H9 (cell line): ENCODE measurements around the gene CAMSAP2. TPM values are rescaled to one million over a fixed set of nuclear protein-coding genes. Genes with fewer than 3 reads are reported as not detected.

ENCODE experiments used
- DNase-seq: peaks from one replicate; pipeline ENCODE4 v3.0.0-alpha.2; 2017
- H2AFZ ChIP-seq: one replicate; pipeline ENCODE4 v1.6.1; 2013; ENCODE audit warnings: mild to moderate bottlenecking, low read length, control low read depth, moderate library complexity
- H2AK5ac ChIP-seq: 2 replicates; pipeline ENCODE4 v1.6.1; 2013; ENCODE audit warnings: low read length, control low read depth, mixed read lengths; ENCODE audit not compliant: insufficient read length
- H2BK120ac ChIP-seq: one replicate; pipeline ENCODE4 v1.6.1; 2013; ENCODE audit warnings: low read depth, mild to moderate bottlenecking, low read length, control low read depth, inconsistent platforms; ENCODE audit not compliant: poor library complexity, severe bottlenecking
- H2BK12ac ChIP-seq: 2 replicates; pipeline ENCODE4 v1.6.1; 2013; ENCODE audit warnings: low read length, control low read depth, mixed read lengths, low read depth; ENCODE audit not compliant: insufficient read length
- H2BK15ac ChIP-seq: 2 replicates; pipeline ENCODE4 v1.6.1; 2013; ENCODE audit warnings: low read depth, low read length, control low read depth
- H2BK20ac ChIP-seq: one replicate; pipeline ENCODE4 v1.6.1; 2013; ENCODE audit warnings: low read depth, mild to moderate bottlenecking, low read length, control low read depth, inconsistent platforms; ENCODE audit not compliant: poor library complexity, severe bottlenecking
- H2BK5ac ChIP-seq: 2 replicates; pipeline ENCODE4 v1.6.1; 2013; ENCODE audit warnings: low read length, control low read depth, mixed read lengths; ENCODE audit not compliant: insufficient read length
- H3K14ac ChIP-seq: 2 replicates; pipeline ENCODE4 v1.6.1; 2013; ENCODE audit warnings: low read length, control low read depth; ENCODE audit not compliant: insufficient read depth
- H3K18ac ChIP-seq: 2 replicates; pipeline ENCODE4 v1.6.1; 2013; ENCODE audit warnings: low read depth, mild to moderate bottlenecking, mixed read lengths, low read length, control low read depth; ENCODE audit not compliant: insufficient read length
- H3K23ac ChIP-seq: 2 replicates; pipeline ENCODE4 v1.6.1; 2013; ENCODE audit warnings: low read length, control low read depth, mixed read lengths, low read depth; ENCODE audit not compliant: insufficient read length
- H3K23me2 ChIP-seq: 2 replicates; pipeline ENCODE4 v1.6.1; 2013; ENCODE audit warnings: low read depth, mild to moderate bottlenecking, mixed read lengths, low read length, control low read depth; ENCODE audit not compliant: insufficient read length, poor library complexity, severe bottlenecking
- H3K27ac ChIP-seq: 2 replicates; pipeline ENCODE4 v1.5.1; 2013; ENCODE audit warnings: low read length, control low read depth, mixed read lengths, low read depth; ENCODE audit not compliant: insufficient read length
- H3K27me3 ChIP-seq: 2 replicates; pipeline ENCODE4 v1.6.1; 2013; ENCODE audit warnings: low read length, control low read depth, inconsistent platforms; ENCODE audit not compliant: insufficient read depth
- H3K4ac ChIP-seq: 2 replicates; pipeline ENCODE4 v1.6.1; 2013; ENCODE audit warnings: low read depth, mild to moderate bottlenecking, control low read depth, inconsistent platforms, low read length, moderate library complexity
- H3K4me1 ChIP-seq: 2 replicates; pipeline ENCODE4 v1.6.1; 2013; ENCODE audit warnings: low read length, control low read depth, inconsistent platforms; ENCODE audit not compliant: insufficient read depth
- H3K4me2 ChIP-seq: 2 replicates; pipeline ENCODE4 v1.6.1; 2013; ENCODE audit warnings: low read length, control low read depth, mixed read lengths; ENCODE audit not compliant: insufficient read length, insufficient read depth
- H3K56ac ChIP-seq: 2 replicates; pipeline ENCODE4 v1.6.1; 2013; ENCODE audit warnings: low read depth, mild to moderate bottlenecking, mixed read lengths, low read length, control low read depth; ENCODE audit not compliant: insufficient read length
- H3K79me1 ChIP-seq: 2 replicates; pipeline ENCODE4 v1.6.1; 2013; ENCODE audit warnings: low read depth, mild to moderate bottlenecking, moderate library complexity, low read length, control low read depth, inconsistent platforms; ENCODE audit not compliant: insufficient read depth, poor library complexity, severe bottlenecking
- H3K79me2 ChIP-seq: 2 replicates; pipeline ENCODE4 v1.6.1; 2013; ENCODE audit warnings: low read length, control low read depth, inconsistent platforms; ENCODE audit not compliant: insufficient read depth
- H3K9ac ChIP-seq: 2 replicates; pipeline ENCODE4 v1.6.1; 2013; ENCODE audit warnings: low read length, control low read depth, mixed read lengths; ENCODE audit not compliant: insufficient read length; ENCODE audit errors: extremely low read depth
- H3K9me3 ChIP-seq: one replicate; pipeline ENCODE4 v1.6.1; 2013; ENCODE audit warnings: low read depth, low read length, inconsistent platforms; ENCODE audit not compliant: control insufficient read depth
- H3T11ph ChIP-seq: one replicate; pipeline ENCODE4 v1.6.1; 2013; ENCODE audit warnings: mild to moderate bottlenecking, low read length, control low read depth, inconsistent platforms
- H4K20me1 ChIP-seq: one replicate; pipeline ENCODE4 v1.6.1; 2013; ENCODE audit not compliant: control insufficient read depth, insufficient read length, insufficient read depth
- H4K5ac ChIP-seq: 2 replicates; pipeline ENCODE4 v1.6.1; 2013; ENCODE audit warnings: low read depth, mild to moderate bottlenecking, mixed read lengths, low read length, control low read depth; ENCODE audit not compliant: insufficient read length
- H4K8ac ChIP-seq: replicated peaks from 2 replicates; pipeline ENCODE4 v1.6.1; 2013; ENCODE audit warnings: low read length, control low read depth, mixed read lengths, low read depth; ENCODE audit not compliant: insufficient read length
- H4K91ac ChIP-seq: 2 replicates; pipeline ENCODE4 v1.6.1; 2013; ENCODE audit warnings: low read depth, mild to moderate bottlenecking, moderate library complexity, mixed read lengths, low read length, control low read depth; ENCODE audit not compliant: insufficient read length
- H3K27ac Mint-ChIP-seq, 3 experiments: 2 replicates in 2 of 3; 3 replicates in 1 of 3; pipeline ENCODE4 v1.8.0; 2020 to 2021; ENCODE audit warnings: mixed read lengths in 3 of 3, mild to moderate bottlenecking in 1 of 3, moderate library complexity in 1 of 3
- H3K27me3 Mint-ChIP-seq: 2 replicates; pipeline ENCODE4 v1.8.0; 2021; ENCODE audit warnings: low read depth, mild to moderate bottlenecking, moderate library complexity, mixed read lengths
- H3K36me3 Mint-ChIP-seq, 3 experiments: 2 replicates in 2 of 3; 3 replicates in 1 of 3; pipeline ENCODE4 v1.8.0; 2020 to 2021; ENCODE audit warnings: low read depth in 3 of 3, mixed read lengths in 3 of 3; ENCODE audit not compliant: insufficient read depth in 1 of 3
- H3K4me1 Mint-ChIP-seq, 2 experiments: 2 replicates each; pipeline ENCODE4 v1.8.0; 2020; ENCODE audit warnings: mixed read lengths in 2 of 2
- H3K4me3 Mint-ChIP-seq, 2 experiments: 2 replicates in 1 of 2; 3 replicates in 1 of 2; pipeline ENCODE4 v1.8.0; 2020 to 2021; ENCODE audit warnings: mild to moderate bottlenecking in 2 of 2, mixed read lengths in 2 of 2, moderate library complexity in 1 of 2
- H3K9me3 Mint-ChIP-seq, 2 experiments: 2 replicates in 1 of 2; 3 replicates in 1 of 2; pipeline ENCODE4 v1.8.0; 2020; ENCODE audit warnings: mild to moderate bottlenecking in 2 of 2, mixed read lengths in 2 of 2, moderate library complexity in 1 of 2
- WGBS: extraction: QIAGEN DNeasy Blood & Tissue Kit; methylation state at CpG from one replicate; pipeline ENCODE4 v1.1.7; 2013; ENCODE audit warnings: missing lambda C conversion rate, low lambda C conversion rate, mixed read lengths; ENCODE audit not compliant: insufficient read length; ENCODE audit errors: extremely low coverage; 5-methylcytosine and 5-hydroxymethylcytosine counted together
- total RNA-seq: library from RNA; stranded (reverse); gene quantifications from 2 replicates; pipeline ENCODE4 v1.2.1, GENCODE V29; 2021
- TF ChIP-seq, protein P1 (sequence below): fragments of 200-600 bp; sonication (generic); conservative IDR thresholded peaks from 3 replicates; pipeline ENCODE4 v1.8.0; 2021; ENCODE audit warnings: antibody characterized with exemption, mild to moderate bottlenecking

CAMSAP2 gene
- total RNA-seq, 1 experiment from 2014 or later = 33.7 TPM

DNA sequence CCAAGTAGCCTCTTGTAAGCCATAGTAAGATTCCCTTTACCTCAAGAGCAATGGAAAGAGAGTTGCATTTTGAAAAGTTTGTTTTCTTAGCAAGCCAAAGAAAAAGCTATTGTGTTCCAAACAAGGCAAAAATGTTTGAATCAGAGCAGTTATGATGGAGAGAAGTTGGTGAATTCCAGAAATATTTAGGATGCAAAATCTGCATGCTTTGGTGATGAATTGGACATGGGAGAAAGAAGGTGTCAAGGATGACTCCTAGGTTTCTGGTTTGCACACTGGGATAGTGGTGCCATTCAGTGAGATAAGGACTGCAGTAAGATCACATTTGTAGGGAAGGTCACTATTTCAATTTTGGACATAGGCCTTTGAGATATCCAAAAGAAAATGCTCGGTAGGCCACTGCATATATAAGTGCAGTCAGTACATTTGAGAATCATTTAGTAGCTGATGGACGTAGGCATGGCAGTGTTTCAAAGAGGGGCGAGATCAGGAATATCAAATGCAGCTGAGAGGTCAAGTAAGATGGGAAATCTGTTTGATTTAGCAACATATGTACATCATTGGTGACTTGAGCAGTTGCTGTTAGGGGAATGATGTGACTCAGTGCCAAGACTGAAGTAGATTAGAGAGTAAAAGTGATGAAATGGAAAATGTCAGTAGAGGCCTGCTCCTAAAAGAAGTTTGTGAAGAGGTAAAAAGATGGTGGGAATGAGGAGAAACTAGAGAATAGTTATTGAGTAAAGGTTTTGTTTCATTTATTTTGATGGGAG, 100.2 kb downstream of the CAMSAP2 start:
- Mint-ChIP-seq H3K27ac (no peak overlapping the region), H3K36me3 (peaks cover 12 to 41% (median 30%) of the 10 kb centered on the region in 3 experiments; a peak in 6 of 7 replicates), H3K4me1 (no peaks in the 10 kb centered on the region), H3K27me3 (no peaks in the 10 kb centered on the region), H3K4me3 (no peak overlapping the region), H3K9me3 (peaks cover 7 to 8% of the 10 kb centered on the region in 2 experiments; a peak in 4 of 5 replicates)
- no peaks in the 10 kb centered on the region for H3K79me1 ChIP-seq
- H3K23me2 ChIP-seq = no peaks in the 10 kb centered on the region
- no peak overlapping the region for H3K14ac ChIP-seq
- H3K18ac ChIP-seq = no peak overlapping the region
- H4K5ac ChIP-seq = no peak overlapping the region
- no peak overlapping the region for H3K27ac ChIP-seq
- H2BK120ac ChIP-seq = no peak overlapping the region
- no peak for DNase-seq
- no peak overlapping the region for H2AK5ac ChIP-seq
- no peaks in the 10 kb centered on the region for H3K9me3 ChIP-seq
- no peak overlapping the region for H2BK5ac ChIP-seq
- H3K23ac ChIP-seq = no peak overlapping the region
- H3K27me3 ChIP-seq = no peaks in the 10 kb centered on the region
- H3K4me2 ChIP-seq = no peak overlapping the region
- no peak overlapping the region for H2AFZ ChIP-seq
- H3T11ph ChIP-seq = no peak overlapping the region
- no peak overlapping the region for H4K8ac ChIP-seq
- H3K4me1 ChIP-seq = no peaks in the 10 kb centered on the region
- H2BK12ac ChIP-seq = no peak overlapping the region
- no peak overlapping the region for H2BK15ac ChIP-seq
- TF ChIP-seq, protein P1, sequence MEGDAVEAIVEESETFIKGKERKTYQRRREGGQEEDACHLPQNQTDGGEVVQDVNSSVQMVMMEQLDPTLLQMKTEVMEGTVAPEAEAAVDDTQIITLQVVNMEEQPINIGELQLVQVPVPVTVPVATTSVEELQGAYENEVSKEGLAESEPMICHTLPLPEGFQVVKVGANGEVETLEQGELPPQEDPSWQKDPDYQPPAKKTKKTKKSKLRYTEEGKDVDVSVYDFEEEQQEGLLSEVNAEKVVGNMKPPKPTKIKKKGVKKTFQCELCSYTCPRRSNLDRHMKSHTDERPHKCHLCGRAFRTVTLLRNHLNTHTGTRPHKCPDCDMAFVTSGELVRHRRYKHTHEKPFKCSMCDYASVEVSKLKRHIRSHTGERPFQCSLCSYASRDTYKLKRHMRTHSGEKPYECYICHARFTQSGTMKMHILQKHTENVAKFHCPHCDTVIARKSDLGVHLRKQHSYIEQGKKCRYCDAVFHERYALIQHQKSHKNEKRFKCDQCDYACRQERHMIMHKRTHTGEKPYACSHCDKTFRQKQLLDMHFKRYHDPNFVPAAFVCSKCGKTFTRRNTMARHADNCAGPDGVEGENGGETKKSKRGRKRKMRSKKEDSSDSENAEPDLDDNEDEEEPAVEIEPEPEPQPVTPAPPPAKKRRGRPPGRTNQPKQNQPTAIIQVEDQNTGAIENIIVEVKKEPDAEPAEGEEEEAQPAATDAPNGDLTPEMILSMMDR = no peak
- H4K20me1 ChIP-seq = no peaks in the 10 kb centered on the region
- no peak overlapping the region for H2BK20ac ChIP-seq
- no peak overlapping the region for H4K91ac ChIP-seq
- no peak overlapping the region for H3K9ac ChIP-seq
- WGBS = no CpG with 5 or more reads among the region's 3 CpGs
- H3K4ac ChIP-seq = no peak overlapping the region
- no peak overlapping the region for H3K56ac ChIP-seq
- 0 out of 2 replicates have a peak, but pooled peaks cover 2% of the 10 kb centered on the region for H3K79me2 ChIP-seq
